HEK293T (cell line): Measurements from ENCODE around the gene NPEPL1.

ENCODE experiments used
- BHLHE40 ChIP-seq: fragments of 450-650 bp; IDR thresholded peaks from 2 replicates; pipeline ENCODE4 v1.6.1; 2016; ENCODE audit warnings: mild to moderate bottlenecking, moderate library complexity, borderline replicate concordance
- FOXK2 ChIP-seq: fragments of 450-650 bp; IDR thresholded peaks from 2 replicates; pipeline ENCODE4 v1.6.1; 2016; ENCODE audit warnings: mild to moderate bottlenecking
- FOXM1 ChIP-seq: fragments of 450-650 bp; IDR thresholded peaks from 2 replicates; pipeline ENCODE4 v1.6.1; 2017; ENCODE audit warnings: mild to moderate bottlenecking, borderline replicate concordance
- HDGF ChIP-seq: fragments of 450-650 bp; IDR thresholded peaks from 2 replicates; pipeline ENCODE4 v1.6.1; 2017; ENCODE audit warnings: antibody characterized with exemption, borderline replicate concordance
- NFRKB ChIP-seq: fragments of 450-650 bp; IDR thresholded peaks from 2 replicates; pipeline ENCODE4 v1.6.1; 2016; ENCODE audit warnings: mild to moderate bottlenecking, moderate library complexity
- SP1 ChIP-seq: fragments of 450-650 bp; IDR thresholded peaks from 2 replicates; pipeline ENCODE4 v1.6.1; 2017
- SUZ12 ChIP-seq: fragments of 450-650 bp; IDR thresholded peaks from 2 replicates; pipeline ENCODE4 v1.6.1; 2016; ENCODE audit warnings: mild to moderate bottlenecking
- ZNF384 ChIP-seq: fragments of 450-650 bp; IDR thresholded peaks from 2 replicates; pipeline ENCODE4 v1.6.1; 2016

DNA sequence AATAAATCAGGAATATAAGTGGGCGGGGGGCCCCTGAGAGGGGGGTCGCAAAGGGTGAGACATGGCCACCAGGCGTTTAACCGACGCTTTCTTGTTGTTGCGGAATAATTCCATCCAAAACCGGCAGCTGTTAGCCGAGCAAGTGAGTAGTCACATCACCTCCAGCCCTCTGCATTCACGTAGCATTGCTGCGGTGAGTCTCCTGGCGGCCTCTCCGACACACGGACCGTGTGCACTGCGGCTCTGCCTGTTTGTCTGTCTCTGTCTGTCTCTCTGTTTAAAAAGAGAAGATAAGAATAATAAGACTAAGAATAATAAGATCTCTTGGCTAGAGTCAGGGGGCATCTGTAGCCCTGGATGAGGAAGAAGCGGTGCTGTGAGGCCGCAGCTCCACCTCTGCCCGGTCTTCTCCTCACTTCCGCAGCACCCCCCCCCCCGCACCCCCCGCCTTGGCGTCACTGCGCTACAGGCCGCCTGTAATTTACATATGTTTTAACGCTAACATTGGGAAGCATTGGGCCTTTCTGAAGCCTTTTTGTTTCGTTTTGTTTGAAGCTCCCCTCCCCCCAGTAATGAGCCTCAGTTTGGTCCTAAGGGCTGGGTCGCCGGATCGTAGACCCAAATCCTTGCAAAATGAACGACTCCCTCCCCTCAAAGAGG lies 40.5 kb upstream of the NPEPL1 start:
- TF ChIP-seq SUZ12 (no peak), BHLHE40 (no peak), SP1 (no peak), FOXM1 (no peak), FOXK2 (no peak), ZNF384 (no peak), NFRKB (no peak), HDGF (no peak)
